BE2C (cell line): ENCODE results near the gene EFEMP1.

ENCODE experiments used
- DNase-seq: peaks from one replicate; pipeline ENCODE4 v3.0.0-alpha.2; 2020
- H3K27me3 ChIP-seq: fragments of 250-450 bp; sonication (Bioruptor Pico); 2 replicates; pipeline ENCODE4 v1.5.1; 2020; ENCODE audit warnings: mild to moderate bottlenecking
- H3K36me3 ChIP-seq: fragments of 250-450 bp; sonication (Bioruptor Pico); 2 replicates; pipeline ENCODE4 v1.5.1; 2020; ENCODE audit warnings: mild to moderate bottlenecking
- H3K4me1 ChIP-seq: fragments of 250-450 bp; sonication (Bioruptor Pico); 2 replicates; pipeline ENCODE4 v1.5.1; 2020
- H3K4me3 ChIP-seq: 2 replicates; pipeline ENCODE4 v1.5.1; 2011; ENCODE audit warnings: low read depth, low read length
- H3K9me3 ChIP-seq: fragments of 250-450 bp; sonication (Bioruptor Pico); 2 replicates; pipeline ENCODE4 v1.5.1; 2020
- CTCF ChIP-seq: IDR thresholded peaks from 2 replicates; pipeline ENCODE4 v1.5.1; 2012; ENCODE audit warnings: mild to moderate bottlenecking, low read depth, low read length

Gene EFEMP1

GRCh38 chr2:55918856-55919255, 4.7 kb downstream of the EFEMP1 start:
- Histone ChIP-seq H3K36me3 (no peaks in the 10 kb centered on the region), H3K9me3 (no peaks in the 10 kb centered on the region), H3K4me1 (no peaks in the 10 kb centered on the region), H3K27me3 (peaks cover 18% of the 10 kb centered on the region), H3K4me3 (no peak overlapping the region)
- no peak for TF ChIP-seq CTCF
- no peak for DNase-seq

- no peak for TF ChIP-seq CTCF
- Histone ChIP-seq H3K4me1 (no peaks in the 10 kb centered on the region), H3K36me3 (no peaks in the 10 kb centered on the region), H3K27me3 (peaks cover 8% of the 10 kb centered on the region), H3K4me3 (no peak overlapping the region), H3K9me3 (no peaks in the 10 kb centered on the region)
- no peak for DNase-seq
Measured at GRCh38 chr2:55917713-55918390, 5.7 kb downstream of the EFEMP1 start.

GRCh38 chr2:55917117-55917516, 6.5 kb downstream of the EFEMP1 start:
- DNase-seq, result no peak
- no peaks in the 10 kb centered on the region for H3K36me3 ChIP-seq
- H3K9me3 ChIP-seq, result no peaks in the 10 kb centered on the region
- H3K27me3 ChIP-seq, result peaks cover under 1% of the 10 kb centered on the region; the same call in 1 of the 2 replicates
- H3K4me3 ChIP-seq, result no peak overlapping the region
- TF ChIP-seq CTCF, result no peak
- H3K4me1 ChIP-seq, result no peaks in the 10 kb centered on the region

- Histone ChIP-seq H3K9me3 (no peaks in the 10 kb centered on the region), H3K36me3 (no peaks in the 10 kb centered on the region), H3K4me1 (no peaks in the 10 kb centered on the region), H3K4me3 (no peak overlapping the region), H3K27me3 (no peaks in the 10 kb centered on the region)
- no peak for DNase-seq
- no peak for TF ChIP-seq CTCF
Measured at GRCh38 chr2:55916473-55917049, 7.0 kb downstream of the EFEMP1 start.

- Histone ChIP-seq H3K36me3 (no peaks in the 10 kb centered on the region), H3K9me3 (no peaks in the 10 kb centered on the region), H3K27me3 (peaks cover 10% of the 10 kb centered on the region; the same call in 1 of the 2 replicates), H3K4me1 (no peaks in the 10 kb centered on the region), H3K4me3 (no peak overlapping the region)
- no peak for TF ChIP-seq CTCF
- no peak for DNase-seq
Measured at GRCh38 chr2:55914786-55915185, 8.8 kb downstream of the EFEMP1 start.

GRCh38 chr2:55912926-55913325, 10.7 kb downstream of the EFEMP1 start:
- DNase-seq, result no peak
- Histone ChIP-seq H3K9me3 (no peaks in the 10 kb centered on the region), H3K27me3 (peaks cover 10% of the 10 kb centered on the region; the same call in 1 of the 2 replicates), H3K4me1 (no peaks in the 10 kb centered on the region), H3K4me3 (no peak overlapping the region), H3K36me3 (no peaks in the 10 kb centered on the region)
- TF ChIP-seq CTCF, result no peak
